IPS-18c (cell line): ENCODE measurements around the gene NR2F1-AS1.

ENCODE experiments used
- H3K4me3 ChIP-seq: 2 replicates; pipeline ENCODE4 v1.7.0; 2013; ENCODE audit warnings: low read depth, mild to moderate bottlenecking, low read length, moderate library complexity; ENCODE audit not compliant: insufficient read depth
- H3K9me3 ChIP-seq: one replicate; pipeline ENCODE4 v1.6.1; 2013; ENCODE audit warnings: mild to moderate bottlenecking, low read length, moderate library complexity; ENCODE audit not compliant: control insufficient read depth, insufficient read depth

NR2F1-AS1 gene

GRCh38 chr5:93580927-93581445 is at the start of gene NR2F1-AS1:
Gene NR2F1-AS1 (minus strand): TSS chr5:93581219.
- H3K9me3 ChIP-seq = peaks cover 2% of the 10 kb centered on the region
- peak within 1 kb of the TSS; percentile 51 for H3K4me3 ChIP-seq

- H3K9me3 ChIP-seq = no peaks in the 10 kb centered on the region
- H3K4me3 ChIP-seq = no peak overlapping the region
Observed at GRCh38 chr5:93626801-93627200, 45.8 kb upstream of the NR2F1-AS1 start.

GRCh38 chr5:93623153-93623552 is 42.1 kb upstream of the NR2F1-AS1 start:
- H3K9me3 ChIP-seq = no peaks in the 10 kb centered on the region
- H3K4me3 ChIP-seq = no peak overlapping the region

- Histone ChIP-seq H3K9me3 (no peaks in the 10 kb centered on the region), H3K4me3 (no peak overlapping the region)
Observed at GRCh38 chr5:93622240-93622885, 41.3 kb upstream of the NR2F1-AS1 start.

- no peaks in the 10 kb centered on the region for H3K9me3 ChIP-seq
- peak overlapping the region; percentile 62 for H3K4me3 ChIP-seq
Observed at GRCh38 chr5:93621327-93621798, 40.3 kb upstream of the NR2F1-AS1 start.

- no peaks in the 10 kb centered on the region for H3K9me3 ChIP-seq
- H3K4me3 ChIP-seq = peak overlapping the region; percentile 62
Observed at GRCh38 chr5:93620487-93621326, 39.7 kb upstream of the NR2F1-AS1 start.

- no peaks in the 10 kb centered on the region for H3K9me3 ChIP-seq
- no peak overlapping the region for H3K4me3 ChIP-seq
Observed at GRCh38 chr5:93616538-93617174, 35.6 kb upstream of the NR2F1-AS1 start.

GRCh38 chr5:93612855-93613243 is 31.8 kb upstream of the NR2F1-AS1 start:
- Histone ChIP-seq H3K4me3 (no peak overlapping the region), H3K9me3 (no peaks in the 10 kb centered on the region)

GRCh38 chr5:93611976-93612854 is 31.2 kb upstream of the NR2F1-AS1 start:
- Histone ChIP-seq H3K9me3 (no peaks in the 10 kb centered on the region), H3K4me3 (no peak overlapping the region; the same call in 1 of the 2 replicates)

- no peak overlapping the region for H3K4me3 ChIP-seq
- H3K9me3 ChIP-seq = no peaks in the 10 kb centered on the region
Observed at GRCh38 chr5:93611273-93611975, 30.4 kb upstream of the NR2F1-AS1 start.

GRCh38 chr5:93610581-93611272 is 29.7 kb upstream of the NR2F1-AS1 start:
- no peak overlapping the region for H3K4me3 ChIP-seq

GRCh38 chr5:93609762-93610161 is 28.7 kb upstream of the NR2F1-AS1 start:
- H3K4me3 ChIP-seq = no peak overlapping the region
- H3K9me3 ChIP-seq = no peaks in the 10 kb centered on the region

More at GRCh38 chr5:93610581-93611272, 29.7 kb upstream of the NR2F1-AS1 start:
- no peaks in the 10 kb centered on the region for H3K9me3 ChIP-seq

GRCh38 chr5:93608855-93609254 is 27.8 kb upstream of the NR2F1-AS1 start:
- H3K9me3 ChIP-seq = no peaks in the 10 kb centered on the region
- no peak overlapping the region for H3K4me3 ChIP-seq

GRCh38 chr5:93607367-93608258 is 26.6 kb upstream of the NR2F1-AS1 start:
- Histone ChIP-seq H3K4me3 (0 out of 2 replicates have a peak overlapping the region, but pooled peaks have one; percentile 10), H3K9me3 (no peaks in the 10 kb centered on the region)

- H3K9me3 ChIP-seq = no peaks in the 10 kb centered on the region
- H3K4me3 ChIP-seq = no peak overlapping the region
Observed at GRCh38 chr5:93606382-93606752, 25.3 kb upstream of the NR2F1-AS1 start.
